Smooth muscle cell of the brain vasculature (primary cell): ENCODE results near the gene TOMM20L.
A peak's percentile ranks its signal among the peaks of the same experiment; 100 is the strongest.
"Not testable (repeated sequence)": the region's sequence is repeated elsewhere in the genome, so short reads cannot be mapped to it uniquely, and the experiment has no call there.

ENCODE experiments used
- DNase-seq: peaks from one replicate; pipeline ENCODE4 v3.0.0-alpha.2; 2012; ENCODE audit warnings: low read depth, low spot score

The TOMM20L gene

DNA sequence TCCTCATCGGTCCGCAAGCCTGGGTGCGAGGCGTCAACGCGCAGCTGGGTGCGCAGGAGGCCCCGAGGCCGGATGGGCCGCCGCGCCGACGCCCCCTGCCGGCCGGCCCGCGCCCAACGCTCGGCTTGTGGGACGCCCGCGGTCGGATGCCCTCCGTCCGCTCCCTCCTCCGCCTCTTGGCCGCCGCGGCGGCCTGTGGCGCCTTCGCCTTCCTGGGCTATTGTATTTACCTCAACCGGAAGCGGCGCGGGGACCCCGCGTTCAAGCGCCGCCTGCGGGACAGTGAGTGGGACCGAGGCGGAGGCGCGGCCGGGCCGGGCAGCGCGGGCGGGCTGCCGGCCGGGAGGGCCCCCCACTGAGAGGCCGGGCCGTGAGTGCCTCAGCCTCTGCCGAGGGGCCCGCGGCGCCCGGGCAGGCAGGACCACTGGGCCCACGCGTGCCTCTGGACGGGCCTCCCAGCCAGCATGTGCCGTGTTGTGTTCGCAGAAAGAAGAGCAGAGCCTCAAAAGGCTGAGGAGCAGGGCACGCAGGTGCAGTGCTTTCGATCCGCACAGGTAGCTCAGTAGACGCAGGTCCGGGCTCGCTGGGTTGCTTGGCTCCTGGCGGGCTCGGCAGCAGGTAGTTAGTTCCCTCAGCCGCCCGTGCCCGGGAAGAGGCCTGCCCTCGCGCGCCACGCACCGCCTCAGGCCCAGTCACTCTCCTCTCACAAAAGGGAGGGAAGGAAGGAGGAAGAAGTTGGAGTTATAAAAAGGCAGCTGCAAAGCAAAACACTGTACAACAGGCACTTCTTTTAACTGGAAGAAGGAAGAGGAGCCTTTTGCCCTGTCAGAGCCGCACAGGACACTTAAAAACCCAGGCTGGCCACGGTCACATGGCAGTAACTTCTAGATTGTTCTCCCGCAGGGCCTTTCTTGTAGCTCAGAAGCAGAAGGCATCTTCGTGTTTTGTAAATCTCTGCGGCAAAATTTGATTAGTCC is at the start of gene TOMM20L:
Gene TOMM20L (plus strand): TSS at position 119 of the 977 bp plus-strand sequence. CDS start 28 bp downstream, at position 147.
- DNase-seq, result peak; percentile 15

DNA sequence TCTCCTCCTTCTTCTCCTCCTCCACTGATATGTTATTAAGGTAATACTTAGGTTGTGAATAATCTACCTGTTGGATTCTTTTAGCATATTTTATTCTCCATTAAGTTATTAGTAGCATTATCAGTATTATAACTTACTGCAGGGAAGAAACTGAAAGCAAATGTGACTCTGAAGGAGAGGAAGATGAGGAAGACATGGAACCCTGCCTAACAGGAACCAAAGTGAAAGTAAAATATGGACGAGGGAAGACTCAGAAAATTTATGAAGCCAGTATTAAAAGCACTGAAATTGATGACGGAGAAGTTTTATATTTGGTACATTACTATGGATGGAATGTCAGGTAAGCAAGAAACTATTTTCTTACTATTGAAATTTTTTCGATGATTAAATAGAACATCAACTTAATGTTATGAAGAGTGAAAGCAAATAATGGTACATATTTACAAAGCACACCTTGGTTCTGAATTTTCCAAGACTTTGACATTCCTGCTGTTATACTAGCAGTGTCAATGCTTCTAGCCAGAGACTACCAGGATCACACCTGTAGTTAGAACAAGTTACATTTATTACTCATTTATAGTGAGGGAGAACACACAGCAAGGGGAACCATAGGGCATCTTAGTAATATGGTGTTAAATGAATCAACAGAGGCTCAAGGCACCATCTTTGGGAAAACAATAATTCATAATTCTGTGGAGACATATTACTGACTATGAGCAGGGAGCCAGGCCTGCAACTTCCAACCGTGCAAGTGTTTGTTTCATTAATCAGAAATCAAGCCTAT is 42.0 kb upstream of the TOMM20L start:
- DNase-seq, result no peak

DNA sequence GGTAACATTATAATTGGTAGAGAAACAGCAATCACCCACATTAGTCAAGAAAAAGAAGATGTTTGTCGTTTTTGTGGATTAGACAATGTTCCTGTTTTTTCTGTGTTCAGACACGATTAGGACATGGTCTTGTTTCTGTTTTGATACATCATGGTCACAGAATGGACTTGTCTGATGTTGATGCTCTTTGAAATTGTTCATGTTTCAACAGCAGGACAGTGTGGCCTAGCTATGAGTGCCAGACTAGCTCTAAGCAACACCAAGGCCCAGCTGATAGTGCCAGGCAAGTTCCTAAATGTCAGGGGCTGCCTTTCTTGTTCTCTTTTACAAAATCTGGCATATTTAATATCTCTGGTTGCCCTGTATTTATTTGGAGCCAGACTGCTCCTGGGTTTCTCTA is 40.9 kb upstream of the TOMM20L start:
- DNase-seq, result no peak

DNA sequence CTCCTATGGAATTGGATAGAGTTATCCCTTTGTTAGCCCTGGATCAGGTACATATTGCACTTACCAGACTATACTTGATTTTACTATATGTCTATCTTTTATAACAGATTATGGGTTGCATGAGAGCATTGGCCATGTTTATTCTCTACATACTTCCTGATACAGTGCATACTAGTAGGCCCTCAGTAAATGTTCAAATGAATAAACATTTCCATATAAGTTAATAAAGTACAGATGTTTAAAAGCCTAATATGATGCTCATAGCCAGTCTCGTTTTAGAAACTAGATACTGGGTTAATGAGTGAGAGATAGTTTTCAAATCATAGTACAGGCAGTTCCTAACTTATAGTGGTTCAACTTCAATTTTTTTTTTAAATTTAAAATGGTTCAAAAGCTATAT is 39.5 kb upstream of the TOMM20L start:
- no peak for DNase-seq

DNA sequence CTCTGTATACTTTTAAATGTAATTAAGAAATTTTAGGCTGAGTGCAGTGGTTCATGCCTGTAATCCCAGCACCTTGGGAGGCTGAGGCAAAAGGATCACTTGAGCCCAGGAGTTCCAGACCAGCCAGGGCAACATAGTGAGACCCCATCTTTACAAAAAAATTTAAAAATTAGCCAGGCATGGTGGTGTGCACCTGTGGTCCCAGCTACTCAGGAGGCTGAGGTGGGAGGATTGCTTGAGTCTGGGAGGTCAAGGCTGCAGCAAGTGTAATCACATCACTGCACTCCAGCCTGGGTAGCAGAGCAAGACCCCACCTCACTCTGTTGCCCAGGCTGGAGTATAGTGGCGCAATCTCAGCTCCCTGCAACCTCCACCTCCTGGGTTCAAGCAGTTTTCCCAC is 33.5 kb upstream of the TOMM20L start:
- not testable (repeated sequence) for DNase-seq

DNA sequence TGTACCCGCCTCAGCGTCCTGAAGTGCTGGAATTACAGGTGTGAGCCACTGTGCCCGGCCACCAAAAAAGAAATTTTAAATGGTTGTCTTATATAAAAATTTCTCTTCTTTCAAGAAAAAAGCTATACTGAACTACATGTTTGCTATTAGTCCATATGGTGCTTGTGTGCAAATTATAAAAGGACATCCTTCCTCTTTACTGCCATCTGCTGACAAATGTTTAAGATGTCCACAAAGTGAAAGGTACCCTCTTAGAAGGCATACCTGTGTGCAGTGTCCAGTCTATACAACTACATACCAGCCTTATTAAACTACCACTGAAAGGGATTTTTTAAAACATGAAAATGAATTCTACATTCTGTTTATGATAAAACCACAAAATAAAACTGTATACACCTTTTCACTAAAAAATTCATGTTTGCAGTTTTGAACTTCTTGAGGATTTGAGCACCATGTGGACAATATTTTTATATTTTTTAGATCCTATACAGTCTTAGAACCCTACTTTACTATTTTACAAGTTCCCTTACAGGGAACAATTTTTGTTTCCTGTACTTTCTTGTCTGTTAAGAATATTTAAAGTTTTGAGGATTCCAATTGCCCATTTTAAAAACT is 32.8 kb upstream of the TOMM20L start:
- no peak for DNase-seq

DNA sequence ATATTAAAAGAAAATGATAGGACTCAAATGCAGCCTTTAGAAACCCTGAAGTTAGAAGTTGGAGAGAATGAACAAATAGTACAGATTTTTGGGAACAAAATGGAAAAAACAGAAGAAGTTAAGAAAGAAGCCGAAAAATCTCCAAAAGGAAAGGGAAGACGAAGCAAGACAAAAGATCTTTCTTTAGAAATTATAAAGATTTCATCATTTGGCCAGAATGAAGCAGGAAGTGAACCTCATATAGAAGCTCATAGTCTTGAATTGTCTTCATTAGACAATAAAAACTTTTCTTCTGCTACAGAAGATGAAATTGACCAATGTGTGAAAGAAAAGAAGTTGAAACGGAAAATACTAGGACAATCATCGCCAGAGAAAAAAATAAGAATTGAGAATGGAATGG is 31.4 kb upstream of the TOMM20L start:
- no peak for DNase-seq

DNA sequence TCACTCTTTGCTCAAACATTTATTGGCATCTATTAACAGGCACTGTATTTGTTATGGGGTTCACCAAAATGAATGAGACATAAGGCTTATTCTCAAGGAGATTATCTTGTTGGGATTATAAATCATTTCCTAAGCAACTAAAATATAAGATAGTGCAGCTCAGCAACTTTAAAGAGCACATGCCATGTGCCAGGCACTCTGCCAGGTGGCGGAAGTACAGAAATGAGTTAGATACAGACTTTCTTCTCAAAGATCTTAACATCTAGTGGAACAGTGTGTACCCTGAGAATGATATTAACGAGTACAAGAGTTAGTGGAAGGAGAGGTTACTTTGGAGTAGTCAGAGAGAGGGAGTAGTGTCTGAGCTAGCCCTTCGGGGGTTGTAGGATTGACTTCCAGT is 28.4 kb upstream of the TOMM20L start:
- DNase-seq, result no peak

DNA sequence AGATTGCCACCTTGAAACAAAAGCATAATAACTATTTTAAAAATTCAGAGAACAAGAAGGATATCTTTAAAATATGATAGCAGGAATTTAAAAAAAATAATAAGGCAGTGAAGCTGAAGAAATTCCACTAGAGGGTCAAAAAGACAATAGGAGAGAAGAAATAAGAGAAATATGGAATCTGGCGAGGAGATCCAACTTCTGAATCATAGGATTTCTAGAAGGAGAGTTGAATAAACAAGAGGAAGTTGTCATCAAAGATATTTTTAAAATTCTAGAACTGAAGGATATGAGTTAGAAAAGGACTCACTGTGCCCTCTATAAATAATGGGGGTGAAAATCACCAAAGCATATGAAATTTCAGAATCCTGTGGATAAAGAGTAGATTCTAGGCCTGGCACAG is 26.8 kb upstream of the TOMM20L start:
- DNase-seq, result no peak

DNA sequence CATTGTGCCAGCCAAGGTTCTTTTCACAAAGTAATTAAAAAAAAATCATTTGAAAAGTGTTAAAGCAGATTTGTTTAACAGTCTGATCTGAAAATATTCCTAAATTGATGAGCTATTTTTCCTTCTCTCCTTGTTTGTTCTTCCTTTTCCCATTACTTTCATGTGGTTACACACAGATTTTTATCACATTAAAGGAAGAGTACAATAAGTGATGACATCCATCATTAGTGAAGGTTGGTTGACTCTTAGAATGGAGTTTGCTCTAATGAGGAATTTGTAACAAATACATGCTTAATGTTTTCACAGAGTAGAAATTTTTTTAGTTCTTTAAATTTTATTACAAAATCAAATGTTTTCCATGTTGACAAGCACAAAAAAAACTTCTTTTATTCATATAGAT is 18.9 kb upstream of the TOMM20L start:
- no peak for DNase-seq

DNA sequence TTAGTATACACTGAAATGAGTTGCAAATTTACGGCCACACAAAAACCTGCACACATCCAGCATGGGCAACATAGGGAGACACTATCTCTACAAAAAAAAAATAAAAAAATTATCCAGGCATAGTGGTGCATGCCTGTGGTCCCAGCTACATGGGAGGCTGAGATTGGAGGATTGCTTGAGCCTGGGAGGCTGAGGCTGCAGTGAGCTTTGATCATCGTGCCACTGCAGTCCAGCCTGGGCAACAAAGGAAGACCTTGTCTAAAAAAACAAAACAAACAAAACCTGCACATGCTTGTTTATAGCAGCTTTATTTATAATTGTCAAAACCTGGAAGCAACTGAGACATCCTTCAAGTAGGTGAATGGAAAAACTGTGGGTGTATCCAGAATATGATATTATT is 4.9 kb upstream of the TOMM20L start:
- DNase-seq, result no peak

DNA sequence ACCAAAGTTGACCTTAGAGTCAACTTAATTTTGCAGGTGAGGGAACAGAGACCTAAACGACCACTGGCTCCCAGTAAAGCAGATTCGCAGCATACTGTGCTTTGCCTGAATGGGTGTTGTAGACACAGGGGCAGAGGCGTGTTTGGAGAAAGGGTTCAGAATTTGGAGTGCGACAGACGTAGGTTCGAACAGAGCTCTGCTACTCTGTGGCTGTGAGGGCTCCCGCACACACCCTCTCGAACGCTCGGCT is 243 bp upstream of the TOMM20L start:
- DNase-seq, result no peak

DNA sequence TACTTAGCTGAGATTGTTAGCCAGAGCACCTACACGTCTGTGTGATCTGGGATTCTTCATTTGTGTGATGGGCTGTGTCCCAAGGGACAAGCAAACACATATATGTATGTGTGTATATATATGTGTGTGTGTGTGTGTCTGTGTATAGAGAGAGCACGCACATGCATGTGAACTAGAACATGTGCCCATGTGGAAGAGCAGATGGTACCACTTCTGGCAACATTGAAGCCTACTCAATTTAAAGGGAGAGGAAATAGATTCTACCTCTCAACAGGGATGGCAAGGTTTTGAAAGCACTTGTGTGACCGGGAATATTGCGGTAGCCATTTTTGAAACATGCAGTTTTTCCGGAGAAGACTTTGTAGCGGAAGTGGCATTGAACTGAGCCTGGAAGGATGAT is 1.4 kb downstream of the TOMM20L start:
- DNase-seq, result no peak

DNA sequence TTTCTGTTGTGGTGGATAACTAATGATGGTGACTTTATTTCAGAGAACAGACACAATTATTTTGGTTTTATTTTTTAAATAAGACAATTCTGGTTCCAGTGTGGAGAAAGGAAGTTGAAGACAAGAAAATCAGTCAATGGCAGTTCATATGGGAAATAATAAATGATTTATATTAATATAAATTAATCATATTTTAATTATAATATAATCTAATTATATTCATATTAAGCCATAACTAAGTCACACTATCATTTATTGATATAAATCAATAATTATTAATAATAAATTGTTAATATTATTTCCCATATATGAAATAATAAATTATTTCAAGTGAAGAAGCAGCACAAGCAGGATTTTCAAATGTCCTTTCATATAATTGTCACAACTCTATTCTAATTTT is 2.8 kb downstream of the TOMM20L start:
- DNase-seq, result no peak

DNA sequence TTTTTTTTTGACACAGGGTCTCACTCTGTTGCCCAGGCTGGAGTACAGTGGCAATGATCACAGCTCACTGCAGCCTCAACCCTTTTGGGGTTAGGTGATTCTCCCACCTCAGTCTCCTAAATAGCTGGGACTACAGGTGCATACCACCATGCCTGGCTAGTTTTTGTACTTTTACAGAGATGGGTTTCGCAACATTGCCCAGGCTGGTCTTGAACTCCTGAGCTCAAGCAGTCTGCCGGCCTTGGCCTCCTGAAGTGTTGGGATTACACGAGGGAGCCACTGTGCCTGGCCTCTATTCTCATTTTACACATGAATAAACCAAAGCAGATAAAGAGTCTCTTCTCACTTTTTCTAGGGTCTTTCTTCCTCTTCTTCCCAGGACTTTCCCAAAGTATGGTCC is 3.2 kb downstream of the TOMM20L start:
- DNase-seq, result no peak

DNA sequence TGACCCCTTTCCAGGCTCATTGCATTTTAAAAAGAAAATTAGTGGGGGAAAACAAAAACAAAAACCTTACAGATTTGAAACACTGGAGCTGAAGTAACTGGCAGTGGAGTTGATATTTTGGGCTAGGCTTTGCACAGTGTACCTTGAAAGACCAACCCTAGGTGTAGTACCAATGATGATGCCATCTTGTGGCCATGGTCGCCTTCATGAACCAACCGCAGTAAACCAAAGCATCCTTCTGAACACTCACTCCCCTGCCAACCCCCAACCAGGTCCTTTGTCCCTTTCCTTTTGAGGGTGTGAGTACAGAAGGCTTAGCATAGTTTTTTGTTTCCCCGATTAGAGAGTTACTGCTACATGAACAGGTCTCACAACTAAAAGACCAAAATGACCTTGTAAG is 5.9 kb downstream of the TOMM20L start:
- no peak for DNase-seq

DNA sequence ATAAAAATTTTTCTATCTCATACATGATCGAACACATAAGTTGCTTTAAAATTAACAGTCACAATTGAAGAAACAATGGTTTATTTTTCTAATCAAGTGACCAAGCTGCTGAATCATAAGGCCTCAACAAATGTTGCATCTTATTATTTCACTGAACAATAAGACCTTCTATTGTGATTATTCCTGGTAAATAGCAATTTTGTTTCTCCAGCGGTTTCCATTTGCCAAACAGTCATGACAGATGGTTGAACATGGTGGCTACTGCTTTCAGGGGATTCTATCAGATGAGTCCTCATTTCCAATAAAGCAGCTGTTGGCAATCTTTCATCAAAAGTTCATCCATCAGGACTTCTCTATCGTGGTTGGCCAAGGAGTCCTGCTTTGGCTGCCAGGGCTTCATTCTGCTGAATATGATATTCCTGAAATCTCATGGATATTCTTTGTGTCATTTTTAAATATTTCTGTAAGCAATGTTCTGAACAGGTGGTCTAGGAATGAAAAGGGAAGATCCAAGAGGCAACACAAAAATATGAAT is 13.0 kb downstream of the TOMM20L start:
- DNase-seq, result no peak

DNA sequence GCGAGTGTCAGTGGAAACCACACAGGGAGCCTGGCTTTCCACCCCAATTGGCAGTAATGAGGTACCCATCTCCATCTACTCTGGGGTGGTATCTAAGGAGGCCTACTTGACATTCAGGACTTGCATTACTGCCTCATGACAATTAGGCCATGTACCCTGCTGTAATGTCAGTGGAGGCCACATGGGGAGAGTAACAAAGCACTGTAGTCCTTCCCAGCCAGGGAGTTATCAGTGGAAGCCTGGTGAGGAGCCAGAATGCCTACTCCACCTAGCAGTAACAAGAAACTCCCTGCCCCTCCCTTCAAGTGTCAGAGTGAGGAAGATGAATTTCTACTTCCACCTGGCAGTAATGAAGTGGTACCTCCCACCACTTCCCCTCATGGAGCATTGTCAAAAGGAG is 19.1 kb downstream of the TOMM20L start:
- DNase-seq, result no peak

DNA sequence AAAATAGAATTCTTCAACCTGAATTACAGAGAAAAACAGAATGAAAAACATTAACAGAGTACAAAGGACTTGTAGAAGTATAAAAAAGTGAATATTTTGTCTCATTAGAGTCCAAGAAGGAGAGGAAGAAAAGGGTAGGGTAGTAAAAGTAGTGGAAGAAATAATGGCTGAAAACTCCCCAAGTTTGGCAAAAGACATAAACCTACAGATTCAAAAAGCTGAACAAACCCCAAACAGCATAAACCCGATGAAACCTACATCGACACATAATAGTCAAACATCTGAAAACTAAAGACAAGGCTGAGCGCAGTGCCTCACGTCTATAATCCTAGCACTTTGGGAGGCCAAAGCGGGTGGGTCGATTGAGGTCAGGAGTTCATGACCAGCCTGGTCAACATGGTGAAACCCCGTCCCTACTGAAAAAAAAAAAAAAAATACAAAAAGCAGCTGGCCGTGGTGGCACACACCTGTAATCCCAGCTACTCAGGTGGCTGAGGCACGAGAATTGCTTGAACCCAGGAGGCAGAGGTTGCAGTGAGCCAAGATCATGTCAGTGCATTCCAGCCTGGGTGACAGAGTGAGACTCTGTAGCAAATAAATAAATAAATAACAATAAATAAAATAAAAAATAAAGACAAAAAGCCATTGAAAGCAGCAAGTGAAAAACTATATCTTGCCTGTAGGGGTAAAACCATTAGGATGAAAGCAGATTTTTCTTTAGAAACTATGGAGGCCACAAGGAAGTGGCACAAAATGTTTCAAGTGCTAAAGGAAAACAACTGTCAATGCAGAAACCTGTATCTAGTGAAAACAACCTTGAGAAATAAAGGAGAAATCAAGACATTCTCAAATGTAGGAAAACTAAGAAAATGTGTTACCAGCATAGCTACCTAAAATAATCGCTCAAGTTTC is 20.2 kb downstream of the TOMM20L start:
- no peak for DNase-seq

DNA sequence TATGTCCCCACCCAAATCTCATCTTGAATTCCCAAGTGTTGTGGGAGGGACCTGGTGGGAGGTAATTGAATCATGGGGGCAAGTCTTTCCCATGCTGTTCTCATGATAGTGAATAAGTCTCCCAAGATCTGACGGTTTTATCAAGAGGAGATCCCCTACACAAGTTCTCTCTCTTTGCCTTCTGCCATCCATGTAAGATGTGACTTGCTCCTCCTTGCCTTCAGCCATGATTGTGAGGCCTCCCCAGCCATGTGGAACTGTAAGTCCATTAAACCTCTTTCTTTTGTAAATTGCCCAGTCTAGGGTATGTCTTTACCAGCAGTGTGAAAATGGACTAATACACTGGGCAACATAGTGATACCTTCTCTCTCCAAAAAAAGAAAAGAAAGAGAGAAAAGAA is 21.2 kb downstream of the TOMM20L start:
- DNase-seq, result not testable (repeated sequence)

DNA sequence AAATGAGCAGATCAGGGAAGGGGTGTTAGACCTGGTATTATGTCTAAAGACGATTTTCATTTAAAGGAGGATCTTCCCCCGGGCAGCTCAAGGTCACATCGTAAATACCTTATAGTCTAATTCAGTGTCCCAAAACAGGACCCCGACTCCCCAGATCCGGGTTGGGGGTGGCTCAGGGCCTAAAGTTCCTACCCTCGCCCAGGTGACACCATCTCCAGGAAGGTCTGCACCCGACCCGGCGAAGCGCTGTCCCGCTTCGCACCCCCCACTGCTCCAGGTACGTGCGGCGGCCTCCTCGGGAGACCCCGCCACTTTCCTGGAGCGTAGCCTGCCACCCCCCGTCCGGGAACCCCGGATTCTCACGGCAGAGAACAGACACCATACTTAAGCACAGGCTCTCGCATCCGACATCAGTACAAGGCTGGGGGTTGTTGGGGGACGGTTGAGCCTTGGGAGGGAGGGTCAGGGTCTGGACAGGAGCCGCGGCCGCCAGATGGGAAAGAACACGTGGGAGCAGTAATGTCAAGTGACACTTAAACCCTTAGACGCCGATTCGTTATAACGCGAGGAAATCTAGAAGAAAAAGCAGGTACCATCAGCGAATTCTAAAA is 31.0 kb downstream of the TOMM20L start:
- no peak for DNase-seq
